ENCODE results near the gene KRT73. TPM values are rescaled to one million over a fixed set of nuclear protein-coding genes. Genes with fewer than 3 reads are reported as not detected.

The KRT73 gene
- total RNA-seq, 1 donor from 2014 or later = not detected

DNA sequence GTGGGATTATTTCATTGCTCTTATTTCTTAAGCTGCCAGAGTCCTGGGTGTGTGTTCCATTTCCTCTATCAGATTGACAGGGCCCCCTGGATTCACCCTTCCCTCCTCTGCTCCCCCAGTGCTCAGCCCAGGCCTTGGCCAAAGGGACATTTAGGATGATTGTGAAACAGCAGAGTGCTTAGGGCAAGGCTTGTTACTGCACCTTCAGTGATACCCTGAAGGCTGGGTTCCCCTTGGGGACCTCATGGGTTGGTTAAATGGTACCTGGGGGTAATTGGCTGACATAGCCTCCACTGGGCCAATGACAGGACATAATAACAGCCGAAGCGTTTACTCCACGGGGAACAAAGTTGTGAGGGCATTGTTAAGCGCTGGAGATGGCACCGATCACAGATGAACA, 15.8 kb downstream of the KRT73 start:
- no peaks in the 10 kb centered on the region for H3K9me3 Mint-ChIP-seq (ENCODE audit: low read depth)
- H3K36me3 Mint-ChIP-seq (ENCODE audit: insufficient read depth) = no peaks in the 10 kb centered on the region
- no peak overlapping the region for H3K4me3 Mint-ChIP-seq (ENCODE audit: low read depth)
- H3K27me3 Mint-ChIP-seq = peaks cover 66% of the 10 kb centered on the region
- no peak overlapping the region for H3K27ac Mint-ChIP-seq
- no peak for TF ChIP-seq CTCF (IDR thresholded peaks at IDR 0.05; ENCODE audit: unreplicated experiment)
- DNase-seq (ENCODE audit: low spot score, unreplicated experiment) = no peak
- H3K4me1 Mint-ChIP-seq (ENCODE audit: low read depth) = no peaks in the 10 kb centered on the region

GRCh38 chr12:52601671-52602070, 16.7 kb downstream of the KRT73 start:
- Mint-ChIP-seq H3K36me3 (ENCODE audit: insufficient read depth) (no peaks in the 10 kb centered on the region), H3K9me3 (ENCODE audit: low read depth) (no peaks in the 10 kb centered on the region), H3K4me3 (ENCODE audit: low read depth) (no peak overlapping the region), H3K27ac (no peak overlapping the region), H3K4me1 (ENCODE audit: low read depth) (no peaks in the 10 kb centered on the region), H3K27me3 (peaks cover 63% of the 10 kb centered on the region)
- TF ChIP-seq CTCF (IDR thresholded peaks at IDR 0.05; ENCODE audit: unreplicated experiment) = no peak
- DNase-seq (ENCODE audit: low spot score, unreplicated experiment) = no peak

GRCh38 chr12:52600941-52601481, 17.3 kb downstream of the KRT73 start, which contains the start of gene KRT72:
KRT72 (minus strand) TSS chr12:52601463; CDS start chr12:52601452, 11 bp downstream.
- Mint-ChIP-seq H3K4me1 (ENCODE audit: low read depth) (peaks cover 1% of the 10 kb centered on the region), H3K9me3 (ENCODE audit: low read depth) (no peaks in the 10 kb centered on the region), H3K4me3 (ENCODE audit: low read depth) (no peak within 1 kb of the TSS), H3K27ac (no peak within 1 kb of the TSS), H3K27me3 (peaks cover 62% of the 10 kb centered on the region), H3K36me3 (ENCODE audit: insufficient read depth) (no peaks in the 10 kb centered on the region)
- no peak for TF ChIP-seq CTCF (IDR thresholded peaks at IDR 0.05; ENCODE audit: unreplicated experiment)
- no peak for DNase-seq (ENCODE audit: low spot score, unreplicated experiment)

DNA sequence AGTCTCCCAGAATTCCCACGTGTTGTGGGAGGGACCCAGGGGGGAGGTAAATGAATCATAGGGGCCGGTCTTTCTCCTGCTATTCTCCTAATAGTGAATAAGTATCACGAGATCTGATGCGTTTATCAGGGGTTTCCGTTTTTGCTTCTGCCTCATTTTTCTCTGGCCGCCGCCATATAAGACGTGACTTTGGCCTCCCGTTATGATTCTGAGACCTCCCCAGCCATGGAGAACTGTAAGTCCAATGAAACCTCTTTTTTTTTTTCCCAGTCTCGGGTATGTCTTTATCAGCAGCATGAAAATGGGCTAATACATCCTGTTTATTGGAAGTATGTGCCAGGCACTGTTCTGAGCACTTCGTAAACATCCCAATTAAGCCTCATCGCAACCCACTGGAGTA, 17.9 kb downstream of the KRT73 start:
- no peak for DNase-seq (ENCODE audit: low spot score, unreplicated experiment)
- Mint-ChIP-seq H3K4me1 (ENCODE audit: low read depth) (peaks cover 5% of the 10 kb centered on the region), H3K9me3 (ENCODE audit: low read depth) (no peaks in the 10 kb centered on the region), H3K4me3 (ENCODE audit: low read depth) (no peak overlapping the region), H3K36me3 (ENCODE audit: insufficient read depth) (no peaks in the 10 kb centered on the region), H3K27ac (no peak overlapping the region), H3K27me3 (peaks cover 57% of the 10 kb centered on the region)
- no peak for TF ChIP-seq CTCF (IDR thresholded peaks at IDR 0.05; ENCODE audit: unreplicated experiment)

- Mint-ChIP-seq H3K4me1 (ENCODE audit: low read depth) (peaks cover 5% of the 10 kb centered on the region), H3K27me3 (peaks cover 57% of the 10 kb centered on the region), H3K4me3 (ENCODE audit: low read depth) (no peak overlapping the region), H3K9me3 (ENCODE audit: low read depth) (no peaks in the 10 kb centered on the region), H3K27ac (no peak overlapping the region), H3K36me3 (ENCODE audit: insufficient read depth) (no peaks in the 10 kb centered on the region)
- DNase-seq (ENCODE audit: low spot score, unreplicated experiment) = no peak
- no peak for TF ChIP-seq CTCF (IDR thresholded peaks at IDR 0.05; ENCODE audit: unreplicated experiment)
Measured at GRCh38 chr12:52600071-52600470, 18.3 kb downstream of the KRT73 start.
